DMS79 (cell line): ENCODE measurements around the gene NPDC1.
"Not testable (repeated sequence)": the region's sequence is repeated elsewhere in the genome, so short reads cannot be mapped to it uniquely, and the experiment has no call there.

Source experiments
- DNase-seq: peaks from one replicate; lab custom pipeline; 2025; lab: John Stamatoyannopoulos, UW

NPDC1 gene

GRCh38 chr9:137074657-137075274 lies 28.8 kb upstream of the NPDC1 start:
- no peak for DNase-seq

DNA sequence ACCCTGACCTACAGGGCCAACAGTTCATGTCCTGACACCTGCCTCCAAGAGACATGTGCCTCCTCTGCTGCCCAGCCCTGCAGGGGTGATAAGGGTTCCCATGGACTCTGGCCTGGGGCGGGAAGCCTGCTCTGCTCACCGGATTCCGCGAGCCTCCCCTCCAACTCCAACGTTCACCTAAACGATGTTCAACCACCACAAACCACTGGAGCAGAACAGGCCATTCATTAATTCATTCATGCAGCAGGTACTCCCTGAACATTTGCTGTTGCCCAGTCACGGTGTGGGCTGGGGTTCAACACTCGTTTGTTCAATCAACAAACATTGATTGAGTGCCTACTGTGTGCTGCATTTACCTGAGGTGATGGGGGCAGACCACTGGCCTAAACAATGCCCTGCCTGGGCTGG lies 28.0 kb upstream of the NPDC1 start:
- no peak for DNase-seq

- no peak for DNase-seq
Observed at GRCh38 chr9:137071282-137071681, 25.3 kb upstream of the NPDC1 start.

GRCh38 chr9:137070906-137071275 lies 24.9 kb upstream of the NPDC1 start:
- DNase-seq, result peak; percentile 88

- DNase-seq, result peak; percentile 91
Observed at GRCh38 chr9:137070201-137070905, 24.4 kb upstream of the NPDC1 start, which contains the start of gene SAPCD2. SAPCD2 (minus strand) TSS chr9:137070557; CDS start chr9:137070460, 97 bp downstream.

DNA sequence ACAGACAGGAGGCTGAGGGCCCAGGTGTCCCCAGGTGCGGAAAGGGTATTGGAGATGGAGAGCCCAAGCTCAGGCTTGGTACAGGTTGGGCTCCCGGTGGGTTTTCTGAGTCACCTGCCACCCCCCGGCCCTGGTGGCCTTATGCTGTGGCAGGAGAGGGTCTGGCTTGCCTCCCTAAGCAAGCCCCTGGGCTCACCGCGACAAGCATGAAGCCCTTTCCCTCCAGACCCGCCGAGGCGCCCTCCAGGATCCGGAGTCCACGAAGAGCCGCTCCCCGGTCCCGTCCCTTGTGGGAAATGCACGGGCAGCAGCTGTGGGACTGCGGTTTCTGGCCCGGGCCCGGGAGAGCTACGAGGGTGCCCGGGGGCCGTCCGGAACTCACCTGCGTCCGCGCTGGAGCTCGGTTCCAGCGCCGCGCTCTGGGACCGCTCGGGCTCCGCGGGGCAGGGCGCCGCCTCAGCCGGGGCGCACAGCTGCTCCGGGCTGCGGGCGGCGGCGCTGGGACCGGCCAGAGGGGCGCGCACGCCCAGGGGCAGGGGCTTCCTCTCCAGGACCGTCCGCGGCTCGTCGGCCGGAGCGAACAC lies 23.6 kb upstream of the NPDC1 start:
- DNase-seq, result no peak

DNA sequence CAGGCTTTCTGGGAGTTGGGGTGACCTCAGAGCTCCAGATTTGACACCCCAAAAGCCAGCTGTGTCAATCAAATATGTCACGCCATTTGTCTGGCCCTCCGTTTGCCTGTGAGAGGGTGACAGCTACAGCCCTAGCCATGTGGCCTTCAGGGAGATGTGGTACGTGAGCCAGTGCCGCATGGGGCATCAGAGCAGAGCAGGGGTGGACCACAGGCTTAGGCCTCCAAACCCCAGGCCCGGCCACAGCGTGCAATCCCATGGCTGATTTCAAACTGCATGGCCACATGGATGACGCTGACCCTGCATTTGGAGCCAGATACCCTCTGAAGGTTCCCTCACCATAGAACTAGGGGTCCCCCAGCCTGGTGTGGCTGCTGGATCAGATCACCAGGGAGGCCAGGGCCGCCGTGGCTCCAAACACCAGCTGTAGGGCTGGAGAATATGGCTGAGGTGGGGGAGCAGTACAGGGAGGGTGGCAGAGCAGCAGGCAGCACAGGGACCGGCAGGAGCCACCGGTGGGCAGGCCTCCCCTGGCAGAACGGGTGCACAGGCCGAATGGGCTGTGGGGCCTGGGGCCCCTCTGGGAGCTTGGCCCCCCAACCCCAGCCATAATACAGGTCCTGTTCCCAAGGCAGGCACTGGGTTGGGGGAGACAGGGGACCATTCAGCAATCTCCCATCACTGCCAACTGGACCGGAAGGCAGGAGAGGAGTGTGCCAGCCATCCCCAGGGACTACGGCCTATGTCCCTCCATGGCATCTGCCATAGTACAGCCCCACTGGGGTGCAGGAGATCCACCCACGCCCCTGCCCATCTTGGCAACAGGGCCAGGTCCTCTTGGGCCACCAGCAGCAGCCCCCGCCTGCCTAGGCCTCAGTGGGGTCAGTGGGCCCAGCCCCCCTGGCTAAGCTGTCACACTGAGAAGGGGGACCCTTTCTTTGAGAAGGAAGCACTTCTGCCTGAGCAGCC lies 22.8 kb upstream of the NPDC1 start:
- no peak for DNase-seq

GRCh38 chr9:137067860-137068538 lies 22.0 kb upstream of the NPDC1 start:
- peak; percentile 74 for DNase-seq

GRCh38 chr9:137066096-137066861 lies 20.3 kb upstream of the NPDC1 start:
- no peak for DNase-seq

- no peak for DNase-seq
Observed at GRCh38 chr9:137065336-137065967, 19.5 kb upstream of the NPDC1 start.

DNA sequence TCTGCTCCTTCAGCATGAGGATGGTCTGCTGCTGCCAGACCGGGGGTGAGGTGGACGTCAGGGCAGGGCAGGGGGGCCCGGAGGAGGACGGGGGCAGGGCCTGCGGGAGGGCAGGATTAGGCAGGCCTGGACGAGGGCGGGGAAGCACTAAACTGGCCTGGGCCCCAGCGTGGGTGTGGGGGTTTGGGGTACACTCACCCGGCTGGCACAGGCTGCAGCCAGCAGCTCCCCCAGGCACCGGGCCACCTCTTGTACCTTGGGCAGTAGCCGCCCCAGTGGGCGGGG lies 18.8 kb upstream of the NPDC1 start:
- DNase-seq, result no peak

GRCh38 chr9:137064027-137064879 lies 18.3 kb upstream of the NPDC1 start:
- DNase-seq, result no peak

DNA sequence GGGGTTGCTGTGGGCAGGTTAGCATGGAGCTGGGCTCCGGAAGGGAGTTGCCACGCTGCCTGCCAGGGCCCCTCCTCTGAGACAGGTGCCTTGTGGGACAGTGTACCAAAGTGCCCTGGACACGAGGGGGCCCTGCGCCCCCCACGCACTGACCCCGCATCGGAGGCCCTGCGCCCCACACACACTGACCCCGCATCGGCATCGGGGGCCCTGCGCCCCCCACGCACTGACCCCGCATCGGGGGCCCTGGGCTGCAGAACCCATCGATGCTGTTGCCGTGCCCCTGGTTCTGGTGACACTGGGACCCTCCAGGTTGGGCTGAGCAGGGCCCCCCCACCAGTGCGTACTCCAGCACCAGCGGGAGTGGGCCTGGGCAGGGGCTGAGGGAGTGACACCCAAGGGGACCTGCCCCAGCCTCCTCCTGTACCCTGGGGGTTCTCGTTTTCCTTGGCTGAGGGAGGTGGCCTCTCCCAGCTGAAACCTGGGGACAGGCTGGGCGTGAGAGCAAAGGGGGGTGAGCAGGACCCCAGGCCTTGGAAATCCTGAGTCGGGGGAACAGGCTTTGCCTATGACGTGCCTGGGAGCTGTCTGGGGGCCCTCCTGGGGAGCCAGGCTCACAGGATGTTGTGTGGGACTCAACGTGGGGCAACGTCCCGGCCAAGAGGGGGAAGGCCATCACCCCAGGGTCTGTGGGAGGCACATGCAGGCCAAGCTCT lies 17.5 kb upstream of the NPDC1 start:
- DNase-seq, result no peak

DNA sequence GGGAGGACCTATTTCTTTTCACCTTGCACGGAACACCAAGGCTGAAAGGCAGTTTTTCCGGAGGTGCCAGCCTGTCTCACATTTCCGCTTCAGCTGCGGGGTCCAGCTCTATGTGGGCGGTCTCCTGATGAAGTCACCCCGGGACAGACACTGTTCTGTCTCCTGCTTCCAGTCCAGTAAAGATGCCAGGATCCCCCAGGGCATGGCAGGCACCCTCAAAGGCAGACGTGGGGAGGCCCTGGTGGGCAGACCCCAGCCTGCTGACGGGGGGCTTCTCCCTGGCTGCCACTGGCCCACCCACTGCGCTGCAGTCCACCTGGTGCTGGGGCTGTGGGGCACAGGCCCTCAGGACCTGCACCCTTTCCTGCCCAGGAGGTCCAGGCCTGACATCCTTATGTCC lies 16.8 kb upstream of the NPDC1 start:
- DNase-seq, result not testable (repeated sequence)

DNA sequence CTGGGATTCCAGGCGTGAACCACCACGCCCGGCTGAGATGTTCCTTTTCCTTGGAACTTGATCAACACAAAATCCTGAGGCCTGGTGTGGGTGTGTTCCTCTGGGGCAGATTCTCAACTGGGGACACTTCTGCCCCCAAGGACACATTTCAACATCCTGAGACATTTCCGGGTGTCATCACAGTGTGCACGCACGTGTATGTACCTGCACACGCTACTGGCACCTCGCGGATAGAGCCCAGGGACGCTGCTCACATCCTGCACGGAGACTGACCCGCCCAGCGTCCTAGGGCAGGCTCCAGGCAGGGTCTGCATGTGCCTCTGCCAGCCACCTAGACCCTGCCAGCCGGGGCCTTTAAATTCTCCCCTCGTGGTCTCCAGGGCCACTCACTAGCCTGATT lies 16.4 kb upstream of the NPDC1 start:
- DNase-seq, result no peak

DNA sequence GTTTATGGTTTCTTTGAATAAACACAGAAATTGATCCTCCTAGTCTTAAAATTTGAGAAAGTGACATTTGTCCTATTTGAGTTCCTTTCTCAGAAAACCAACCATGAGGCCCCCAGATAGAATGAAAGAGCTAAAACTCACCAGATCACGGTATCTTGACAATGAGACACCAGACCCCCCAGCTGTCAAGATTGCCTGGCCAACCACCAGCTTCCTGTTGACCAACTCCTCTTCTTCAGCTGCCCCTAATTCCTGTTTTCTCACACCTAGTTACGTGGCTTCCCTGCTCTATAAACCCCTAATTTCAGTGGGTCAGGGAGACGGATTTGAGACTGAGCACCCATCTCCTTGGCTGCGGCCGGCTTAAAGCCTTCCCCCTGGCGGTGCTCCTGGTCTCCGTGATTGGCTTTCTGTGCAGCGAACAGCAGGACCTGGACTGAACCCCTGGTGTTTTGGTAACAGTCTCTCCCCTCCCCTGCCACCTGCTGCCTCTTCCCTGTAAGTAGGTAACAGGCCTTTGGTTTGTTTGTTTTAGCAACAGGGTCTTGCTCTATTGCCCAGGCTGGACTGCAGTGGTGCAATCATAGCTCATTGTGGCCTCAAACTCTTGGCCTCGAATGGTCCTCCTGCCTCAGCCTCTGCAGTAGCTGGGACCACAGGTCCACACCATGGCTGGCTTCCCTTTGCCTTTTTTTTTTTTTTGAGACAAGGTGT lies 12.7 kb upstream of the NPDC1 start:
- DNase-seq, result no peak

- DNase-seq, result peak; percentile 66
Observed at GRCh38 chr9:137057545-137057944, 11.6 kb upstream of the NPDC1 start.

- no peak for DNase-seq
Observed at GRCh38 chr9:137056739-137057415, 10.9 kb upstream of the NPDC1 start.
